ENCODE results near the gene CYTL1.

DNA sequence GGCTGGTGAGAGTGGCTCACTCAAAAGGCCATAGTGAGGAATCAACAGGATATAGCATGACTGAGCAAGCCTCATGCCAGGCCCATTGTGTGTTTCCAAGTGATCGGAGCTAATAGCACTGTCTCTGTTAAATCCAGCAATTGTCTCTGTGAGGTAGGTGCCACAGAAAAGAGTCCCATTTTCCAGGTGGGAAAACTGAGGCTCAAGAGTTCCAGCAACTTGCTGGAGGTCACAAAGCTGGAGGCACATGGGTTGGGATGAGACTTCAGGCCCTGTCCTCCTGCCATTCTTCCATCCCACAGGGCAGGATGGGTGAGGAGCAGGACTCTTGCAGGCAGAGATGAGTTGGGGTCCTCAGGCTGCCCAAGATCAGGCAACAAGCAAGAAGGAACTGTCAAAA is 1.1 kb upstream of the CYTL1 start:
- TF ChIP-seq, protein P1, sequence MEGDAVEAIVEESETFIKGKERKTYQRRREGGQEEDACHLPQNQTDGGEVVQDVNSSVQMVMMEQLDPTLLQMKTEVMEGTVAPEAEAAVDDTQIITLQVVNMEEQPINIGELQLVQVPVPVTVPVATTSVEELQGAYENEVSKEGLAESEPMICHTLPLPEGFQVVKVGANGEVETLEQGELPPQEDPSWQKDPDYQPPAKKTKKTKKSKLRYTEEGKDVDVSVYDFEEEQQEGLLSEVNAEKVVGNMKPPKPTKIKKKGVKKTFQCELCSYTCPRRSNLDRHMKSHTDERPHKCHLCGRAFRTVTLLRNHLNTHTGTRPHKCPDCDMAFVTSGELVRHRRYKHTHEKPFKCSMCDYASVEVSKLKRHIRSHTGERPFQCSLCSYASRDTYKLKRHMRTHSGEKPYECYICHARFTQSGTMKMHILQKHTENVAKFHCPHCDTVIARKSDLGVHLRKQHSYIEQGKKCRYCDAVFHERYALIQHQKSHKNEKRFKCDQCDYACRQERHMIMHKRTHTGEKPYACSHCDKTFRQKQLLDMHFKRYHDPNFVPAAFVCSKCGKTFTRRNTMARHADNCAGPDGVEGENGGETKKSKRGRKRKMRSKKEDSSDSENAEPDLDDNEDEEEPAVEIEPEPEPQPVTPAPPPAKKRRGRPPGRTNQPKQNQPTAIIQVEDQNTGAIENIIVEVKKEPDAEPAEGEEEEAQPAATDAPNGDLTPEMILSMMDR (IDR thresholded peaks at IDR 0.05), result no peak
- TF ChIP-seq EP300 (IDR thresholded peaks at IDR 0.05), result no peak

All from tibial nerve (tissue), 4 donors.